Inflammatory macrophage treated with lipopolysaccharide for 4 hours (primary cell): Measurements from ENCODE around the gene ULK2.
"Not testable (repeated sequence)": the region's sequence is repeated elsewhere in the genome, so short reads cannot be mapped to it uniquely, and the experiment has no call there.

ENCODE experiments used
- DNase-seq: peaks from one replicate; pipeline ENCODE4 v3.0.0-alpha.2; 2020

The ULK2 gene

DNA sequence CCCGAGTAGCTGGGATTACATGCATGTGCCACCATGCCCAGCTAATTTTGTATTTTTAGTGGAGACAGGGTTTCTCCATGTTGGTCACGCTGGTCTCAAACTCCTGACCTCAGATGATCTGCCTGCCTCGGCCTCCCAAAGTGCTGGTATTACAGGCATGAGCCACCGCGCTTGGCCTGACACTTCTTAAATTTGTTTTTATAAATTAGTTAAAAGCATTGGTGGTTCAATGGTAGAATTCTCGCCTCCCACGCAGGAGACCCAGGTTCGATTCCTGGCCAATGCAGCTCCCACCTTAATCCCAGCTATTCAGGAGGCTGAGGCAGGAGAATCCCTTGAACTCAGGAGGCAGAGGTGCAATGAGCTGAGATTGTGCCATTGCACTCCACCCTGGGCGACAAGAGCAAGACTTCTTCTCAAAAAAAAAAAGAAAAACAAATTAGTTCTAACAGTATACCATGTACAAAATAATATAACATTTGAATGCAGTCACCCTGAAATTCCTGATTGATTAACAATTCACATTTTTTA is 7.0 kb downstream of the ULK2 start:
- DNase-seq, result not testable (repeated sequence)

DNA sequence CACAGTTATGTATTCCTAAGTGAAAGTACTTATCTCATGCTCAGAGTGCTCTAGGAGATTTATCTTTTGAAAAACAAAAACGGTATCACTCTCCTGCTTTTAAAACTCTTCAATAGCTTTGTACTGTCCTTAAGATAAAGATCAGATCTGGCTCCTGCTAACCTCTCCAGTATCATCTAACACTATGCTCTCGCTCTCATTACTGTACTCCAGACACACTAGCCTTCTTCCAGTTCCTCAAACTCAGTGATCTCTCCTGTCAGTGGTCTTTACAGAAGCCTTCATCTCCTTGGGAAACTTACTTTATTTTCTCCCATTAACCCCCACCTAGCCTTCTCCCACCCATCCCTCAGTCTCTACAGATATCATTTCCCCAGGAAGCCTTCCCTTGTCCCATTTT is 10.1 kb downstream of the ULK2 start:
- DNase-seq, result no peak

DNA sequence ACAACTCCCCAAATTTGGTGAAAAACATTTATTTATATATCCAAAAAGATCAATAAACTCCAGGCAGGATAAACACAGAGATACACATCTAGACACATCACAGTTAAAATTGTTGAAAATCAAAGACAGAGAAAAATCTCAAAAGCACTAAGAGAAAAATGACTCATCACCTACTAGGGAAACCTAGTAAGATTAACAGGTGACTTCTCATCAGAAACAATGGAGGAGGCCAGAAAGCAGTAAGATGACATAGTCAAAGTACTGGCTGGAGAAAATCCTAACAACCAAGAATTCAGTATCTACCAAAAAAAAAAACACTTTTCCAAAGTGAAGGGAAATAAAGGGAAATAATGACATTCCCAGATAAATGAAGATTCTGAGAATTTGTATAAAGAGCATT is 33.8 kb downstream of the ULK2 start:
- DNase-seq, result no peak

DNA sequence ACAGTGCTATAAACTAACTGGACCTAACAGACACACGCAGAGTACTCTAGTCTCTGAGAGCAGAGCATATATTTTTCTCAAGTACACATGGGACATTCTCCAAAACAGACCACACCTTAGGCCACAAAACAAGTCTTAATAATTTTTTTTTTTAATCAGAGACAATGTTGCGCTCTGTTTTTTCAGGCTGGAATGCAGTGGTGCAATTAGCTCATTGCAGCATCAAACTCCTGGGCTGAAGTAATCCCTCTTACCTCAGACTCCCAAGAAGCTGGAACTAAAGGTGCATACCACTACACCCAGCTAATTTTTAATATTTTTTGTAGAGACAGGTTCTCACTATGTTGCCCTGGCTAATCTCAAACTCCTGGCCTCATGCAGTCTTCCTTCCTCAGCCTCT is 37.7 kb downstream of the ULK2 start:
- no peak for DNase-seq

DNA sequence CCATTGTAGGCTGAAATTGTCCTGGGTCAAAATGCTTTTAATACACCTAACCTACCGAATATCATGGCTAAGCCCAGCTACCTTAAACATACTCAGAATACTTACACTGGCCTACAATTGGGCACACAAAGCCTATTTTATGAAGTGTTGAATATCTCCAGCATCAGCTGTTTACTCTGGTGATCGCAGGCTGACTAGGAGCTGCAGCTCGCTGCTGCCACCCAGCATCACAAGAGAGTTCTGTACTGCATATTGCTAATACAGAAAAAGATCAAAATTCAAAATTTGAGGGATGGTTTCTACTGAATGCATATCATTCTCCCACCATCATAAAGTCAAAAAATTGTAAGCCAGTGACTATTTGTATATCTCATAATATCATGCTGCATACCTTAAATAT is 55.3 kb downstream of the ULK2 start:
- no peak for DNase-seq

GRCh38 chr17:19805006-19805405 is 62.7 kb downstream of the ULK2 start:
- no peak for DNase-seq

DNA sequence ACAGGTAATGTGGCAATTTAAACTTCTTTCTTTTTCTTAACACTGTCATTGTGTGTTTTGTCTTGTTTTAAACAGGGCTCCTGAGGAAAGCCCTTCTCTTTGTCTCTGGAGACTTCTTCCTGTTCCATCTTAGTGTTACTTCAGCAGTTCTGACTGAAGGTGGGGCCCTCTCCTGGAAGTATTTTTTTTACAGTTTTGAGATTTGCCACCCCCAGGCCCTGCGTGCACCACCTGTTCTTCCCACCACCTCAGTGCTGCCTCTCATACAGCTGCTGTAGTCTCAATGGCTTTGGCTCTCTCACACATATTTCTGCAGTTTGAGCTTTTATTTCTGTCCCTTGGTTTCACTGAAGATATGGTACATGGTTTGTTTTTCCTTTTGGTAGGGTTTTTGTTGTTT is 67.2 kb downstream of the ULK2 start:
- DNase-seq, result no peak

DNA sequence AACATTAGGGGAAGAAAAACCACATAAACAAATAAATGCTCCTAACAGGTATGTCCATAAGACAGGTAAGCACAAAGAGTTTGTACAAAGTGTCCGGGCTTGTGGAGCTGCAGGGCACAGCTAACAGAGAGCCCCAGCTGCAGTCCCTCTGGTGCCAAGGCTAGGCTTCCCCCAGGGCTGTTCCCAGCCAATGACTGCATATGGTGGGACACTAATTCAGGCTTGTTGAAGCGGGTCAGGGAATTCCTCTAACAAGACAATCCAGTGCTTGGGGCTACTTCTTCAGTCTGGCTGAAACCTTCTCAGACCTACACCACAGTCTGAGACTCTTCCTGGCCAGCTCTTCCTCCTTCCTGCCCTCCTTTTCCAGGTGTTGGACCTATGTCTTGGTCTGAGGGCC is 67.9 kb downstream of the ULK2 start:
- no peak for DNase-seq

DNA sequence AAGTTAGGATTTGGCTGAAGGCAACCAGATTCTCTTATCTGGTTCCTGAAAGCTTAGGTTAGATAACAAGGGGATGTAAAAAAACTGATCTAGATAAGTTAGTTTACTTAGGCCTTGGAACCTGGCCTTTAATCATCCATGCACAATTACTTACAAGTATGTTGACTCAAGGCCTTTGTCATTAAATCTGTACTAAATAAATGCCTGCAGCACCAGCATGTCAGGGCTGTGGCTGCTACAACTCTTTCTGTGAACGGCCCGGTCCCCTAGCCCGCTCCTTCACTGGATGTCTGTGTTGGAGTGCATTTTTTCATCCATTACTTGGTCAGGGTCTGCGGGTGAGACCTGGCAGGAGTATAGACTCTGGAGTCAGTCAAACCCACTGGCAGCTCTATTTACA is 71.3 kb downstream of the ULK2 start:
- no peak for DNase-seq

DNA sequence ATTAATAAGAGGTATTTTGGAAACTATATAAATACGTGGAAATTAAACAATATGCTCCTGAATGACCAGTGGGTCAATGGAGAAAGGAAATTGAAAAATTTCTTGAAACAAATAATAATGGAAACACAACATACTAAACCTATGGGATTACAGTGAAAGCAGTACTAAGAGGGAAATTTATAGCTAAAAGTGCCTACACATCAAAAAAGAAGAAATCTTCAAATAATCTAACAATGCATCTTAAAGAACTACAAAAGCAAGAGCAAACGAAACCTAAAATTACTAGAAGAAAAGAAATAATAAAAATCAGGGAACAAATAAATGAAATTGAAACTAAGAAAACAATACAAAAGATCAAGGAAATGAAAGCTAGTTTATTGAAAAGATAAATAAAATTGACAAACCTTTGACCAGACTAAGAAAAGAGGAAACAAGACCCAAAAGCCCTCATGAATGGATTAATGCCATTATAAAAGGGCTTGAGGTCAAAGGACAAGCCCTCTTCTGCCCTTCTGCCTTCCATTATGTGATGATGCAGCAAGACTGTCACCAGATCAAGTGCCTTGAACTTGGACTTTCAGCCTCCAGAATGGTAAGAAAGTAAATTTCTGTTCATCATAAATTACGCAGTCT is 75.7 kb downstream of the ULK2 start:
- peak; percentile 60 for DNase-seq

DNA sequence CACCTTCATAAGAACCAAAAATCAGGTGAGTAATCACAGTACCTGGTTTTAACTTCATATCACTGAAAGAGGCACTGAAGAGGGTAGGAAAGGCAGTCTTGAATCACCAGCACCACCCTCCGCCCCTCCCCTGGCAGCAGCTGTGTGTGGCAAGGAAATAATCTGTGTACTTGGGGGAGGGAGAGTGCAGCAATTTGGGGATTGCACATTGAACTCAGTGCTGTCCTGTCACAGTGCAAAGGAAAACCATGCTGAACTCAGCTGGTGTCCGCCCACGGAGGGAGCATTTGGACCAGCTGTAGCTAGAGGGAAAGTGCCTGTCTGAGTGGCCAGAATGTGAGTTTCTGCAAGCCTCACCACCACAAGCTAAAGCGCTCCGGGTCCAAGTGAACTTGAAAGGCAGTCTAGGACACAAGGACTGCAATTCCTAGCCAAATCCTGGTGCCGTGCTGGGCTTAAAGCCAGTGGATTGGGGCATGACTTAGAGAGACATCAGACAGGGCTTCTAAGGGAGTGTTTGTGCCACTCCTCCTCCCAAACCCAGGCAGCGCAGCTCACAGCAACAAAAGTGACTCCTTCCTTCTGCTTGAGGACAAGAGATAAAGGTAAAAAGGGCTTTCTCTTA is 79.9 kb downstream of the ULK2 start:
- peak; percentile 62 for DNase-seq

- DNase-seq, result no peak
Observed at GRCh38 chr17:19785854-19786253, 81.9 kb downstream of the ULK2 start.

DNA sequence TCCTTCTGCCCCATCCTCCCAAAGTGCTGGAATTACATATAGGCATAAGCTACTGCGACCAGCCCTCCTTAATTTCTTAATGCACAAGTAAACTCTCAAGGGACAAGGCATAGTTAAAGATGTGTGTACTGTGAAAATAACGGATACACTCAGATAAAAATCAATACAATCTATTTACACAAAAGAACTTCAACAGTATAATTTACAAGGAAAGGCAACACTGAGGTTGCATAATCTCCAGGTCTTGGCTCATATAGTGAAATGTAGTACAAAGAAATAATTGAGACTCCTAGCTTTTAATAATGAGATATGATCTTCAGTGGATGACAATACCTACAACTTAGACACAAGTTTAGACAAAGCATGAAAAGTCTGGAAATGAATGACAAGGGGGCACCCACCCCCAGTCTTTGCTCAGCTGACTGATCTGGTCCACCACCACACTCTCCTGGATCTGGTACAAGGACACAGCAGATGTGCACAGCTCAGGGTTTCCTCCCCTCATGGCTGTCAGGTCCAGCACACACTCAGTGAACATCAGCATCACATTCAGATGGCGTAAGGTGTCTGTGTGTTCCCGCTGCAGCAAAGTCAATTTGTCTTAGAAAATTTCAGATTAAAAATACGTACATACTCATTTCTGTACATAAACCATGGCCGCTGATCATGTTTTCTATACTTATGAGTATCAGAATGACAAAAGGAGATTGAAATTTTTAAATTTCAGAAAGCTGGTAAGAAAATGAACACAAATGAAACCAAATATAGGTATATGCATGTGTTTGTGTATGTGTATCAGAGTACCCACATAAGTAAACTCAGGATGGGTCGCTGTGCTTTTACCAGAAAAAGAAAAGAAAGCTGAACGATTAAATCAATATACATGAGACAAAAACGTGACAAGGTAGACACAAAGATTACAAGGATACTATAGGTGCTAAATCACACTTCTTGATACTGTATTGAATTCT is 86.0 kb downstream of the ULK2 start:
- no peak for DNase-seq

- no peak for DNase-seq
Observed at GRCh38 chr17:19780846-19781245, 86.9 kb downstream of the ULK2 start.

DNA sequence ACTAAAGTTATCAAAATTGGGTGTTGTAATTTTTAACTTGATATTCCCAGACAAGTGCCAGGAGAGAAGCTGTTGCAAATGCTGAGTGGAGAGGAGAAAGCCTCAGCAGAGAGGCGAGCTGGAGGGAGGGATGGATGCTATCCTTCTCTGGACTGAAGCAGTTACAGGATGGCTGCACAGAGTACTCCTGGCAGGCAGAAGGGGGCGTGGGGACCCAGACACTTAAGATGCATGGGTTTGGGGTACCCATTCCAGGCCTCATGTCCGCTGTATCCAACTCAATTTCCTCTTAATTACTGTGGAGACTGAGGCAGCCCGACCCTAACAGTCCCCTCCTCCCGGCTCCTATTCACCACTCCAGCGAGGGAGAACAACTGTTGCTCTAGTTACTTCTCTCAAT is 94.2 kb downstream of the ULK2 start:
- DNase-seq, result no peak

- no peak for DNase-seq
Observed at GRCh38 chr17:19771971-19772630, 95.6 kb downstream of the ULK2 start.

GRCh38 chr17:19770985-19771735 is 96.6 kb downstream of the ULK2 start:
- no peak for DNase-seq

GRCh38 chr17:19769946-19770652 is 97.6 kb downstream of the ULK2 start:
- DNase-seq, result no peak

- no peak for DNase-seq
Observed at GRCh38 chr17:19768046-19768782, 99.5 kb downstream of the ULK2 start.

DNA sequence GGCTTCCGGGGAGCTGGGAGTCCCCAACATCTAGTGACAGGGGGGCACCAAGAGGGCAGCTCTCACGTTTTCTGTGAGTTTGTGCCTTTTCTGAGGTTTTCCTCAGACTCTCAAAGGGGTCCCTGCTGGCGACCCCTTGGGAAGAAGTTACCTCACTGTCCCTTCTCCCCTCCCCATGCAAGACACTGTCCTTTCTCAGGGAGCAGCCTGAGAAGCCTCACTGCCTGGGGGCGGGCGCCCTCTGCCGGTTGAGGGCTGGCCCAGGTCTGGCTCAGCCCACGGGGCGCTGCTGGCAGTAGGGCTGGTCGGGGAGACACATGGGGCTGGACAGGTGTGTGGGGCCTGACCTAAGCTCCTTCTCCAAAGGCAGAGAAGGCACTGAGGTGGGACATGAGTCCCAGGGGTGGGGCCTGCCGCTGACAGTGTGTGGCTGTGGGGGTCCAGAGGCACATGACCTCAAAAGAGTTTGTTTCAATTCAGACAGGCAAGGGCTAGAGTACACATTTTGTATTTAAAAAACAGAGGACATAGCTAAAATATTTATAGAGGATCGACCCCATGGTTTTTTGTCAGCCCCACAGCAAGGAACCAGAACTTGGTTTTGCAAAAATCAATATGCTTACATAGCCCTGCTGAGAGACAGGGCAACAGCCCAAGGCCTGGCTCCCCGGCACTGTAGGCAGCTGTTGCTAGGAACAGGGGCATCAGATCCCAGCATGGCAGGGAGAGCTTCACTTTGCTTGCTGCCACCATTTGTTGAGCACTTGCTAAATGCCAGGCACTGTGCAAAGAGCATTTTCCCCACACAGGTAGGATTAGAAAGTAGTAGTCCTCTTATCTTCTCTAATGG is 101.1 kb downstream of the ULK2 start:
- peak; percentile 65 for DNase-seq
